ENCODE data around the gene KIAA2012.

DNA sequence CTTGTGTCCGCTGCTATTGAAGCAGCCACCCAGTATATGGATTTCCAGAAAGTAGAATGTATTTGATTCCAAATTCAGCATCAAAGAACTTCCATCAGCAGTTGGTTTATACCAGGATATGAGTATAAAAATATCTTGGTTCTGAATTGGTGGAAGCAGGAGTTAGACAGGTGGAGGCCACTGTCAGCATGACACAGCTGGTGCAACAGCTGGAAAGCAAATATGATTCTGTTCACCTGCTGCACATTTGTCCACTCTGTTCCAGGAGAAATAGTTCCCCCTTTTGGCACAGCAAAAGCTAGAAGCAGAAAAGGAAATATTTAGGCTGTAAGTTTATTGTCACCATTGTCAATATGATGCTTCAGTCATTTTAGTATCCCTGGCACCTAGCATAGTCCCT is 41.2 kb downstream of the KIAA2012 start:
- TF ChIP-seq, protein P1, sequence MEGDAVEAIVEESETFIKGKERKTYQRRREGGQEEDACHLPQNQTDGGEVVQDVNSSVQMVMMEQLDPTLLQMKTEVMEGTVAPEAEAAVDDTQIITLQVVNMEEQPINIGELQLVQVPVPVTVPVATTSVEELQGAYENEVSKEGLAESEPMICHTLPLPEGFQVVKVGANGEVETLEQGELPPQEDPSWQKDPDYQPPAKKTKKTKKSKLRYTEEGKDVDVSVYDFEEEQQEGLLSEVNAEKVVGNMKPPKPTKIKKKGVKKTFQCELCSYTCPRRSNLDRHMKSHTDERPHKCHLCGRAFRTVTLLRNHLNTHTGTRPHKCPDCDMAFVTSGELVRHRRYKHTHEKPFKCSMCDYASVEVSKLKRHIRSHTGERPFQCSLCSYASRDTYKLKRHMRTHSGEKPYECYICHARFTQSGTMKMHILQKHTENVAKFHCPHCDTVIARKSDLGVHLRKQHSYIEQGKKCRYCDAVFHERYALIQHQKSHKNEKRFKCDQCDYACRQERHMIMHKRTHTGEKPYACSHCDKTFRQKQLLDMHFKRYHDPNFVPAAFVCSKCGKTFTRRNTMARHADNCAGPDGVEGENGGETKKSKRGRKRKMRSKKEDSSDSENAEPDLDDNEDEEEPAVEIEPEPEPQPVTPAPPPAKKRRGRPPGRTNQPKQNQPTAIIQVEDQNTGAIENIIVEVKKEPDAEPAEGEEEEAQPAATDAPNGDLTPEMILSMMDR (IDR thresholded peaks at IDR 0.05) = no peak
- TF ChIP-seq EP300 (IDR thresholded peaks at IDR 0.05) = no peak
